HG03066 (cell line): ENCODE measurements around the gene GGA1.
"Not testable (repeated sequence)": the region's sequence is repeated elsewhere in the genome, so short reads cannot be mapped to it uniquely, and the experiment has no call there.

Experiments
- ATAC-seq: cut with Tn5 transposase; IDR thresholded peaks from one replicate; pipeline ENCODE4 v1.9.1; 2021; ENCODE audit warnings: low read depth; ENCODE audit not compliant: unreplicated experiment

Gene GGA1

GRCh38 chr22:37570661-37570976, 38.0 kb upstream of the GGA1 start:
- ATAC-seq, result no peak

GRCh38 chr22:37571258-37571991, 37.2 kb upstream of the GGA1 start:
- ATAC-seq, result no peak

GRCh38 chr22:37571992-37572373, 36.7 kb upstream of the GGA1 start:
- ATAC-seq, result no peak

GRCh38 chr22:37575490-37576003, 33.1 kb upstream of the GGA1 start:
- no peak for ATAC-seq

GRCh38 chr22:37578002-37578401, 30.6 kb upstream of the GGA1 start:
- no peak for ATAC-seq

- ATAC-seq, result no peak
These were observed 27.1 kb upstream of the GGA1 start for GRCh38 chr22:37581504-37581903.

- ATAC-seq, result no peak
These were observed 26.1 kb upstream of the GGA1 start for GRCh38 chr22:37582526-37582925.

GRCh38 chr22:37588546-37589215, 20.0 kb upstream of the GGA1 start:
- ATAC-seq, result no peak

- ATAC-seq, result no peak
These were observed 19.0 kb upstream of the GGA1 start for GRCh38 chr22:37589636-37590035.

- ATAC-seq, result not testable (repeated sequence)
These were observed 17.6 kb upstream of the GGA1 start for GRCh38 chr22:37591081-37591480.

- no peak for ATAC-seq
These were observed 16.7 kb upstream of the GGA1 start for GRCh38 chr22:37591823-37592404.

GRCh38 chr22:37594237-37594636, 14.4 kb upstream of the GGA1 start:
- ATAC-seq, result no peak

GRCh38 chr22:37599153-37599552, 9.5 kb upstream of the GGA1 start:
- ATAC-seq, result no peak

GRCh38 chr22:37601203-37601539, 7.5 kb upstream of the GGA1 start:
- ATAC-seq, result no peak

GRCh38 chr22:37601540-37602442, 6.8 kb upstream of the GGA1 start:
- no peak for ATAC-seq

- ATAC-seq, result not testable (repeated sequence)
These were observed 5.9 kb upstream of the GGA1 start for GRCh38 chr22:37602546-37603277.

- no peak for ATAC-seq
These were observed 4.6 kb upstream of the GGA1 start for GRCh38 chr22:37604074-37604473.

- no peak for ATAC-seq
These were observed 3.8 kb upstream of the GGA1 start for GRCh38 chr22:37604875-37605274.

- ATAC-seq, result no peak
These were observed 1.4 kb upstream of the GGA1 start for GRCh38 chr22:37607010-37607934.
